WTC11 (cell line): Measurements from ENCODE around the gene TDRD10. TPM values are rescaled to one million over a fixed set of nuclear protein-coding genes. Genes with fewer than 3 reads are reported as not detected.

Experiments
- ATAC-seq: fragments of 200-7000 bp; cut with Tn5 transposase; 2 replicates; pipeline ENCODE4 v1.10.0; 2021; ENCODE audit warnings: mild to moderate bottlenecking, moderate library complexity
- CTCF ChIA-PET: fragments of 300-600 bp; sonication (Branson Sonifier 250); formaldehyde crosslinking; loops from one replicate; lab custom pipeline; 2021; ENCODE audit warnings: antibody characterized with exemption; lab: Charles Lee
- POLR2A ChIA-PET: fragments of 350-600 bp; sonication (Branson Sonifier 250); formaldehyde crosslinking; loops from one replicate; lab custom pipeline; 2021; ENCODE audit warnings: antibody characterized with exemption; lab: Charles Lee
- DNase-seq: peaks from one replicate; pipeline ENCODE4 v3.0.0; 2021; ENCODE audit warnings: low spot score
- H3K27ac Mint-ChIP-seq: 2 replicates; pipeline ENCODE4 v1.8.0; 2021; ENCODE audit warnings: mixed read lengths
- H3K27me3 Mint-ChIP-seq: 2 replicates; pipeline ENCODE4 v1.8.0; 2021; ENCODE audit warnings: low read depth, mild to moderate bottlenecking, moderate library complexity, mixed read lengths
- H3K36me3 Mint-ChIP-seq: 2 replicates; pipeline ENCODE4 v1.8.0; 2021; ENCODE audit warnings: mixed read lengths
- H3K4me1 Mint-ChIP-seq: 2 replicates; pipeline ENCODE4 v1.8.0; 2022; ENCODE audit warnings: mixed read lengths
- H3K4me3 Mint-ChIP-seq: 2 replicates; pipeline ENCODE4 v1.8.0; 2021; ENCODE audit warnings: mild to moderate bottlenecking, moderate library complexity, mixed read lengths
- H3K9me3 Mint-ChIP-seq: 2 replicates; pipeline ENCODE4 v1.8.0; 2021; ENCODE audit warnings: mixed read lengths
- ATF2 ChIP-seq: sonication (generic); formaldehyde crosslinking; IDR thresholded peaks from 2 replicates; pipeline ENCODE4 v1.8.1; 2022; ENCODE audit warnings: low read depth, missing genetic modification reagents, borderline replicate concordance
- ATF3 ChIP-seq: sonication (generic); formaldehyde crosslinking; conservative IDR thresholded peaks from 2 replicates; pipeline ENCODE4 v1.8.1; 2022; ENCODE audit warnings: mild to moderate bottlenecking, missing genetic modification reagents
- ATF6 ChIP-seq: sonication (generic); formaldehyde crosslinking; IDR thresholded peaks from 2 replicates; pipeline ENCODE4 v1.8.1; 2023; ENCODE audit warnings: mild to moderate bottlenecking, missing genetic modification reagents
- CREB1 ChIP-seq: sonication (generic); formaldehyde crosslinking; IDR thresholded peaks from 2 replicates; pipeline ENCODE4 v1.8.0; 2023; ENCODE audit warnings: mild to moderate bottlenecking, missing genetic modification reagents
- E2F1 ChIP-seq: sonication (generic); formaldehyde crosslinking; IDR thresholded peaks from 2 replicates; pipeline ENCODE4 v1.8.0; 2022; ENCODE audit warnings: mild to moderate bottlenecking, missing genetic modification reagents
- FOXP1 ChIP-seq: sonication (generic); formaldehyde crosslinking; IDR thresholded peaks from 2 replicates; pipeline ENCODE4 v1.8.0; 2022; ENCODE audit warnings: missing genetic modification reagents, mild to moderate bottlenecking, moderate library complexity, borderline replicate concordance
- GTF2I ChIP-seq: fragments of 250-450 bp; sonication (Bioruptor Pico); conservative IDR thresholded peaks from 2 replicates; pipeline ENCODE4 v1.4.0; 2021; ENCODE audit warnings: mild to moderate bottlenecking
- NFE2L1 ChIP-seq: sonication (generic); formaldehyde crosslinking; IDR thresholded peaks from 2 replicates; pipeline ENCODE4 v1.8.1; 2023; ENCODE audit warnings: missing genetic modification reagents
- PRDM15 ChIP-seq: sonication (generic); formaldehyde crosslinking; IDR thresholded peaks from 2 replicates; pipeline ENCODE4 v1.8.0; 2022; ENCODE audit warnings: missing genetic modification reagents
- PREB ChIP-seq: sonication (generic); formaldehyde crosslinking; IDR thresholded peaks from 2 replicates; pipeline ENCODE4 v1.8.1; 2022; ENCODE audit warnings: mild to moderate bottlenecking, missing genetic modification reagents, moderate library complexity, borderline replicate concordance
- SMAD3 ChIP-seq: sonication (generic); formaldehyde crosslinking; IDR thresholded peaks from 2 replicates; pipeline ENCODE4 v1.8.0; 2022; ENCODE audit warnings: missing genetic modification reagents, mild to moderate bottlenecking, borderline replicate concordance
- STAT6 ChIP-seq: sonication (generic); formaldehyde crosslinking; conservative IDR thresholded peaks from 2 replicates; pipeline ENCODE4 v1.8.1; 2023; ENCODE audit warnings: mild to moderate bottlenecking, low read depth, missing genetic modification reagents, moderate library complexity
- TEAD4 ChIP-seq: sonication (generic); formaldehyde crosslinking; IDR thresholded peaks from 2 replicates; pipeline ENCODE4 v1.8.0; 2022; ENCODE audit warnings: mild to moderate bottlenecking, missing genetic modification reagents
- TP53 ChIP-seq: sonication (generic); formaldehyde crosslinking; IDR thresholded peaks from 2 replicates; pipeline ENCODE4 v1.8.1; 2023; ENCODE audit warnings: mild to moderate bottlenecking, missing genetic modification reagents
- ZBTB21 ChIP-seq: sonication (generic); formaldehyde crosslinking; IDR thresholded peaks from 2 replicates; pipeline ENCODE4 v1.8.1; 2023; ENCODE audit warnings: mild to moderate bottlenecking, missing genetic modification reagents, borderline replicate concordance
- ZNF263 ChIP-seq: sonication (generic); formaldehyde crosslinking; IDR thresholded peaks from 2 replicates; pipeline ENCODE4 v1.8.1; 2022; ENCODE audit warnings: low read depth, mild to moderate bottlenecking, moderate library complexity, missing genetic modification reagents
- ZNF416 ChIP-seq: fragments of 250-450 bp; sonication (Bioruptor Pico); IDR thresholded peaks from 2 replicates; pipeline ENCODE4 v1.9.0; 2021; ENCODE audit warnings: mild to moderate bottlenecking, inconsistent platforms
- ZNF425 ChIP-seq: fragments of 250-450 bp; sonication (Bioruptor Pico); conservative IDR thresholded peaks from 2 replicates; pipeline ENCODE4 v1.9.0; 2021; ENCODE audit warnings: mild to moderate bottlenecking
- total RNA-seq: library from RNA; stranded (reverse); gene quantifications from 3 replicates; pipeline ENCODE4 v1.2.3, GENCODE V29; 2021

TDRD10 gene
- total RNA-seq, 1 experiment from 2014 or later: 0.09 TPM

- TF ChIP-seq PRDM15 (CRISPR knock-in tag): no peak
- no peak for TF ChIP-seq ATF3 (CRISPR knock-in tag)
- TF ChIP-seq ZNF263 (CRISPR knock-in tag): no peak
- no peak for TF ChIP-seq ZNF416 (CRISPR knock-in tag)
Observed at GRCh38 chr1:154565876-154566275, 63.9 kb downstream of the TDRD10 start (continued).

GRCh38 chr1:154567386-154568156 lies 65.6 kb downstream of the TDRD10 start, which contains the start of gene CHRNB2:
TSS of gene CHRNB2 (plus strand) at chr1:154567778. CDS start at chr1:154568045, 267 bp downstream.
- ChIA-PET POLR2A (interaction anchor here (0.6 to 2.3 kb wide), 8 partner anchors 8 to 449 kb away, joined by 3 to 8 read pairs (median 4); partner anchors contain the start of genes ADAR, KCNN3 and SHC1), CTCF (interaction anchor here (0.5 to 1.9 kb wide), 23 partner anchors 8 to 497 kb away, joined by 3 to 26 read pairs (median 4); partner anchors contain the start of gene KCNN3)
- peak within 1 kb of the TSS; percentile 99 for H3K27ac Mint-ChIP-seq
- H3K4me3 Mint-ChIP-seq: peak within 1 kb of the TSS; percentile 97
- H3K9me3 Mint-ChIP-seq: no peaks in the 10 kb centered on the region
- peaks cover 24% of the 10 kb centered on the region for H3K4me1 Mint-ChIP-seq
- H3K36me3 Mint-ChIP-seq: peaks cover 5% of the 10 kb centered on the region; the same call in 1 of the 2 replicates
- peak; percentile 93 for ATAC-seq
- peaks cover 22% of the 10 kb centered on the region for H3K27me3 Mint-ChIP-seq
- DNase-seq: peak; percentile 92
- TF ChIP-seq TEAD4 (CRISPR knock-in tag) (peak; percentile 91), CREB1 (CRISPR knock-in tag) (peak; percentile 89), STAT6 (peak; percentile 91; the same call in 1 of the 2 replicates), ATF6 (CRISPR knock-in tag) (no peak), FOXP1 (CRISPR knock-in tag) (peak; percentile 99), TP53 (CRISPR knock-in tag) (peak; percentile 98), NFE2L1 (peak; percentile 94), PREB (CRISPR knock-in tag) (peak; percentile 92; the same call in 1 of the 2 replicates), ZNF425 (CRISPR knock-in tag) (no peak), ZBTB21 (CRISPR knock-in tag) (peak; percentile 95), GTF2I (CRISPR knock-in tag) (no peak), SMAD3 (CRISPR knock-in tag) (peak; percentile 94), ATF2 (CRISPR knock-in tag) (no peak), E2F1 (peak; percentile 94), ZNF263 (CRISPR knock-in tag) (peak; percentile 71; the same call in 1 of the 2 replicates)
